ENCODE results near the gene CRYBA4.

The CRYBA4 gene

DNA sequence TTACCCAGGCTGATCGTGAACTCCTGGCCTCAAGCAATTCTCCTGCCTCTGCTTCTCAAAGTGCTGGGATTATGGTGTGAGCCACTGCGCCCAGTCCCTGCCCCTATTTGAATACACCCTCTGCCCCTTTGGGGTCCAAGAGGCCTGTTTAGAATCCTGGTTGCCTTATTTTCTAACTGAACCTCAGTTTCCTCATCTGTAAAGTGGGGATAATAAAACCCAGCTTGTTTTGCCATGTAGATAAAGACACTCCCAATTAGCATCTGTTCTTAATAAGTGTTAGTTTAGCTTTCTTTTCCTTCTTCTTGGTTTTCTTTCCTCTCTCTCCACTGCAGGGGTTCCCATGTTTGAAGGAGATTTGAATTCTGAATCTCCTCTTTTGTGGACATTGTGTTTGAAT lies 40.4 kb downstream of the CRYBA4 start:
- DNase-seq, result no peak

- no peak for DNase-seq
Observed at GRCh38 chr22:26663374-26663923, 41.7 kb downstream of the CRYBA4 start.

DNA sequence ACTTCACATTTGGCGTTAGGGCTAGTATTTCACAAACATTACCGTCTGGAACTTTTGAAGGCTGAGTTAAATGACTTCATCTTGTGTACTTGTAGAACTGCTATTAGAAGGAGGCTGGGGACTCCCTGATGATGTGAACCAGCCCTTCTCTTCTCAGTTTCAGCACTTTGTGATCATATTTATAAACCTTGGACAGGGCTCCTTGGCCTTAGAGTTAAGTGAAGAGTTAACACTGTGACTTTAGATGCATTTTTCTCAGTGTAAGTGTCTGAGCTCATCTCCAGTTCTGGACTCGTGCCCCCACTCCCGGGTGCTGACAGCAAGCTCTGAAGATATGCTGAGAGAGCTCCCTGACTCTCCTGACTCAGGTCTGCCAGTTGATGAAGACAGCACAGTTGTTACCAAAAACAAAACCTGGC lies 44.1 kb downstream of the CRYBA4 start:
- DNase-seq, result no peak

DNA sequence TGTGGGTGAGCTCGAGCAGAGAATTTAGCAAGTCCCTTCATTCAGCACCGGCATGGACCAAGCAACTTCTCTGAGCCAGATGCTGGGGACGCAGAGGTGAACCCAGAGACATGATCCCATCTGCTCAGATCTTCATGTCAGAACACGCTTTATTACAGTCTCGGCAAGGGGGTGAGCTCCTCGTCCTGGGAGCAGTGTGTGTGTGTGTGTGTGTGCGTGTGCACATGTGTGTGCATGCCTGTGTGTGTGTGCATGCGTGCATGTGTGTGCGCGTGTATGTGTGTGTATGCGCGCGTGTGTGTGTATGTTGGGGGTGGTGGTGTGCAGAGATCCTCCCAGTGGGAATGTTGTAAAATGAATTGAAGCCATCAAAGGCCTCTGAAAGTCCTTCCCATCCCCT lies 45.4 kb downstream of the CRYBA4 start:
- no peak for DNase-seq

- no peak for DNase-seq
Observed at GRCh38 chr22:26669060-26669481, 47.3 kb downstream of the CRYBA4 start.

GRCh38 chr22:26670459-26670858 lies 48.7 kb downstream of the CRYBA4 start:
- DNase-seq, result no peak

DNA sequence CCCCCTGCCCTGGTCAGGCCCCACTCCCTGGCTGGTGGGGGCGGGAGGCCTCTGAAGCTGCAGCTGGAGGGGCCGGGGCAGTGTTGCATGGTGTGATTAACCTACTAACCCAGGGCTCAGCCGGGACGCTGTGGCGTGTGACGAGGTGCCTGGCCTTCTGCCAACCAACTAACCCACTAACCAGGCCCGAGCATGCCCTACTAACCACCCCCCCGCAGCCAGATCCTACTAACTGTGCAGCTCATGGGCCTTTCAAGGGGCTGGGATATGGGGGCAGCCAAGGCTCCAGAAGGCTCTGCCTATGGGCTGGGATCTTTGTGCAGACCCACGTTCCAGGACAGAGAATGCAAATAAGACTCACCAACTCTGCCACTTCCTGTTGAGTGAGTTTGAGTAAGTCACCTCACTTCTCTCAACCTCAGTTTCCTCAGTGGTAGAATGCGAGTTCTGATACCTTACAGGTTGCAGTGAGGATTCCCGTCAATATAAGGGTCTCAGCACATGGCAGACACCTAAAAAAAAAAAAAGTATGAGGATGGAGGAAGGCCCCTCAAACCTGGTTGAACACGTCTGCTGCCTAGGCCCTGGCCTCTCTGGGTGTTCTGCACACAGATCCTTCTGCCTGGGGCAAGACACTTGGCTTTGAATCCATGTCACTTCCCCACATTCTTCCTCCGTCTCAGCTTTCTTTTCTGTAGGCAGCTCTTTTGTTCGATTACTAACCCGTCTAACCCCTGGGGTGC lies 49.7 kb downstream of the CRYBA4 start:
- DNase-seq, result no peak

GRCh38 chr22:26672060-26672471 lies 50.3 kb downstream of the CRYBA4 start:
- DNase-seq, result no peak

- DNase-seq, result peak; percentile 95
Observed at GRCh38 chr22:26672590-26673468, 51.1 kb downstream of the CRYBA4 start.

- DNase-seq, result no peak
Observed at GRCh38 chr22:26673486-26673885, 51.7 kb downstream of the CRYBA4 start.

- DNase-seq, result no peak
Observed at GRCh38 chr22:26674211-26675190, 52.7 kb downstream of the CRYBA4 start.

DNA sequence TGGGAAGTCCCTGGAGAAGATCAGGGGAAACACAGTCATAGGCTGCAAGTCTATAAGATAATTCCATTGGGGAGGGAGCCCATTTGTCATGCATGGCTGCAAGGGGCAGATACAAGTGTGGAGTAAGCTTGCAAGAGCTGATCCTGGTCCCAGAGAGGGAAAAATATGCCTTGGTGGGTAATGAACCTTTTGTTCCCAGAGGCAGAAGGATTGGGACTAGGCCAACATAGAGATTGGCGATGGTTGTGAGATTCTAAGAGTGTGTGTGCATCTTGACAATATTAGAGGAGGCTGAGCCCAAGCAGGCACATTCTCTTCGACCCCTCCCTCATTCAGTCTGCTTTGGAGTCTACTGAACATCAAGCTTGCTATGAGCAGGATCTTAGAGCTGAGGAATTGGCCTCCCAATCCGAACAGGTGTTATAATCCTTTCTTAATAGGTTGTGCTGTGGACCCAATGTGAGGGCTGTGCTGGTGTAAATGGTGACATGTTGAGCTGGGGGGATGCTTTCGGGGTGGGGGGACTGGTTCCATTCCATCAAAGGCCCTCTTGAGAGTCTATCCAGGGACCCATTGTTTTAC lies 54.0 kb downstream of the CRYBA4 start:
- DNase-seq, result no peak

GRCh38 chr22:26677217-26677616 lies 55.5 kb downstream of the CRYBA4 start:
- no peak for DNase-seq

DNA sequence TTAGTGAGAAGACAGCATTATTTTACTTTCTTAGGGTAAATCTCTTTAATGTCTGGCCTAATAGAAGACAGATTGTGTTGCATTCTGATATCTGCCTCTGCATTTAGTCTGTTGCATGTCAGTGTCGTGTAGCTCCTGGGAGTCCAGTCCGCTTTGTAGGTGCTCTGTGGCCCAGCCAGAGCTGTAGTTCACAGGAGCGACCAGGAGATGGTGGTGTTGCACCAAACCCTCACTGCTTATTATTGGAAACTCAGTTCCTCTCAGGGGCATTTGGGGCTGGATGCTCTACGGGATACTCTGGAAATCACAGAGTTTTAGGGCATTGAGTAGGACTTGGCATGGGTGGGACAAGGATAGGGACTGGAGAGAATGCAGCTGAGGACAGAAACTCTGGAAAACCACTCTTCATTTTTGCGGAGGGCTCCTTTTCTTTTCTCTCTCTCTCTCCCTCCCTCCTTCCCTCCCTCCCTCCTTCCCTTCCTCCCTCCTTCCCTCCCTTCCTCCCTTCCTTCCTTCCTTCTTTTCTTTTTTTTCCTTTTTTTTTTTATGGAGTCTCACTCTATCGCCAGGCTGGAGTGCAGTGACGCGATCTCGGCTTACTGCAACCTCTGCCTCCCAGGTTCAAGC lies 57.4 kb downstream of the CRYBA4 start:
- peak; percentile 79 for DNase-seq
